Inflammatory macrophage treated with lipopolysaccharide for 1 hour (primary cell): ENCODE data around the gene SLC1A2.
A peak's percentile ranks its signal among the peaks of the same experiment; 100 is the strongest.

Experiments used
- DNase-seq, 2 donors: peaks; one replicate each; pipeline ENCODE4 v3.0.0-alpha.2; 2020 to 2022

The SLC1A2 gene

DNA sequence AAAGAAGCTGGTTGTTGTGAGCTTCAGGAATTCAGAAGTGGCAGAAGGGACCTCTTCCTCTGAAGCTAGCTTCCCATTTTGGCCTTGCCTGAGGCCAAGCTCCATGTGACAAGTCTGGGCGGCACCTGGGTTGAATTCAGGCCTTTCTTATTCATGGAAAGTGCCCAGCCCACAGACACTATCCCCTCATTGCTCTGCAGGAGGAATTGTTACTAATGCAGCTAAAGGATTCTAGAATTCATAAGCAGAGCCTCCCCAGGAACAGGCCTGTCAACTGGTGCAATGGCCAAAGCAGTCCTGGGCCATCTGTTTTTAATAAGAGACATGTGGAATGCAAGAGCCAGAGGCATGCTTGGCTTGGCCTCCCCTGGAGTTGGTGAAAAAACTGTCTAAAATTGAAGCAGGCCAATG, 71.4 kb downstream of the SLC1A2 start:
- no peak for DNase-seq

DNA sequence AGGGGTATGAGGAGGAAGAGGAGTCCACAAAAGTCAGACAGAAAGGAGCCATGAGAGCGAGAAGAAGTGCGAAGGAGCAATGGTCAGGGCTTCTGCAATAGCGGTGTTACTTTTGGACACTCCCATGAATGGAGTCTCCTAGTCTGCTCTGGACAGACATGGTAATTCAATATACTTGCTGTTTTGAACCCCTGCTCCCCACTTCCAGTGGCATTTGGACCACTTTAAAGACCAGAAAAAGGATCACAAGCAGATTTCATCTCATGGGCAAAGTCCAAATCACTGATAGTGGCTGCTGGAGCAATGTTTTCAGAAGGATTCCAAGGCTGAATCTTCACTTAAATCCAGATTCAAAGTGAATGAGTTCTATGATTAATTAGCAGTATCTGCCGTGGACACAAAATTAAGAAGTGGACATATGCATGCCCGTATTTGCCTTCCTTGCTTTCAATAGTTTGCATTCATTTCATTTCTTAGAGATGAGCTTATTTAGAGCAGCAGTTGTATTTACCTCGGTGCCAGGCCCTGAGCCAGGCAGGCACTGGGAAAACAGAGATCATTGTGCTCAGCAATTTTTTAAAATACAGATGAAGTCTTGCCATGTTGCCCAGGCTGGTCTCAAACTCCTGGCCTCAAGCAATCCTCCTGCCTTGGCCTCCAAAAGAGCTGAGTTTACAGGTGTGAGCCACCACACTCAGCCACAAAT, 72.0 kb downstream of the SLC1A2 start:
- DNase-seq: no peak

GRCh38 chr11:35346472-35347156, 72.7 kb downstream of the SLC1A2 start:
- no peak for DNase-seq

GRCh38 chr11:35344681-35345574, 74.4 kb downstream of the SLC1A2 start:
- DNase-seq: peak; percentile 87 to 94

- DNase-seq: no peak
These were observed 76.2 kb downstream of the SLC1A2 start for GRCh38 chr11:35343033-35343598.

DNA sequence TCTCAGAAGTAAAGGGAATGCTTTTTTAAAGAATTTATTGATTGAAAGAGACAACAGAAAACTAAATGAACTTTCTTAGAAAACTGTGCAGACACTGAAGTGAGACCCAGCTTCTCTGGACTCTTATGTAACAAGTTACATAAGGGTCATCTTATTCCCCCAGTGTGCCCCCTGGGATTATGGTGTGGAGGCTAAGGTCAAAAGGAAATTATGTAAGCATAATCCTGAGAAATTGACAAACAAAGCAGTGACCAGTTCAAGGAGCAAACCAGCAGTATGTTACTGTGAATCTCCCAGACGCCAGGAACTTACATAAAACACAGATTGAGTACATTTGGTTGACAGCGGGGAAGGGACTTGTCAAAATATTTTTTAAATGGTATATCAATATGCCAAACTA, 78.6 kb downstream of the SLC1A2 start:
- no peak for DNase-seq

DNA sequence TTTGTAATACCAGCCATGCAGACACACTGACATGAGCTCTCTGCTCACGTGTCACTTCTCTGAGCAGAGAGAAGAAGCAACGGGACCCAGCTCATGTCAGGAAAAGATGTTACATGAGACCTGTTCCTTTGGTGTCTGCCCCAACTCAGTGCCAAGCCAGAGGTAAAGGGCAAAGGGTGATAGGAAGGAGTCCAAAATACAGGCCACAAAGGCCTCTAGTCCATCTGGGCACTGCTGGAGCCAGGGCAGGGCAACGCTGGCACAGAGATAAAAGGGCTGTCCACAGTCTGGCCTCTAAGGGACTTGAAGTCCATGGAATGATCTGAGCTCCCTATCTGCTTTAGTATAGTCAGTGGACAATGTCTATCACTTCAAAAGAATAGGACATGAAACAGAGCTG, 79.3 kb downstream of the SLC1A2 start:
- DNase-seq: no peak

DNA sequence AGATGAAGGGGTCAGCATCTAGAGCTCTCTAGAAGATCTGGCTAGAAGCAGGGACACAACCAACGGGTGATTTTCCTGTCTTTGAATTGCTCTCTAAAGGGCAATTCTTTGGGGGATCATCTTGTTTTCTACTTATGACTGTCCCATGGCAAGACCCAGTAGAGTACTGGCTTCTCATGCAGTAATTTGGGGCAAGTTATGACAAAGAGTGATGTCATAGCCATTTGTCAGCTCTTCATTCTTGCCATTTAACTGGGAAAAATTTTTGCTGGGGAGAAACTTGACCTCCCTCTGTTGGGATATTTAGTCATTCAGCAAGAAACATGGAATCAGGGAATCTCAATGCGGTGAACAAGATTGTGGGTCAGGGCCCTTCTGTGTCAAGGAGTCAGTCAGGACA, 80.4 kb downstream of the SLC1A2 start:
- DNase-seq: no peak

- DNase-seq: no peak
These were observed 81.4 kb downstream of the SLC1A2 start for GRCh38 chr11:35337914-35338305.

DNA sequence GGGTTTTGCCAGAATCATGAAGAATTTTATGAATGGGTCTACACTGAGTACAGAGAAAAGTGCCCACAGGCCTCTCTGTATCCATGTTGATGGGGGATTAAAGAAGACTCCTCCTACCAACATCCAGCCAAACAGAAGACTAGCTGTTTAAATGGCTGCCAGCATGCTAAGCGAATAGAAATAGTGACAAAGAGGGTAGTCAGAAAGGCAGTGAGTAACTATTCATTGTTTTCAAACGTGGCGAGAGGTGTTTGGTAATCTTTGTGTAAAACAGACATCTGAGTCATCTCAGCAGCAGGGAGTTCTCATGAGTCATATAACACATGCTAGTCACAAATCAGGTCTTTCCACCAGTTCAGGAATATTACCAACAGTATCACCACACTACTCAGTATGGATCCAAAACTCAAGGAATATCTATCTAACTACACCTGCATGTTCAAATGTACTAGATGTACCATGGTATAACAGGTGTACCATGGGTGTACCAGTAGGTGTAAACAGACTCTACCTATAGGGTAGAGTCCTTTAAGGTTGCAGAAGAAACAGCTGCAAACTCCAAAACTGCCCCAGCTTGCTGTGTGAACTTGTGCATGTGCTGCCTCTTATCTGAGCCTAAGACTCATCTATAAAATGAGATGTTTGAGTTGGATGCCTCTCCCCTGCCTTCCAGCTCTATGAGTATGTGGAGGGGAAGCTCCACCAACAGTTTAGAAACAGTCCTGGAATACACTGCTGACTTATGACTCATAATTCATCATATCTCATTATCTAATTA, 82.0 kb downstream of the SLC1A2 start:
- peak; percentile 93 to 99 for DNase-seq

DNA sequence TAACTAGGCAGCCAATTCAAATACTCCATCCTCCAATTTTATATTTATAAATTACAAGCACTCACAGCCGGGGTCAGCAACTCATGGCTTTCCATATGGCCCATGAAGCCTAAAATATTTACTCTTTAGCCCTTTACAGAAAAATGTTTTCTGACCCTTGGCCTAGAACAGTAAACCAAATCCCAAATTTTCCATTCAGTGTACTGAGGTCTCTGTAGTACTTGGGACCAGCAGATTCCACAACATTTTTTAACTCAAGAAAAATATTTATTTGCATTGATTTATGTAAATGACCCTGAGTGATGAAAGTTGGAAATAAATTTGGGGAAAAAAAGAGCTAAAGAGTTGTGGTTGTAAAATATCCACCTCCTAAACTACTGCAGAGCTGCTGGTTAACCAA, 82.6 kb downstream of the SLC1A2 start:
- DNase-seq: no peak

DNA sequence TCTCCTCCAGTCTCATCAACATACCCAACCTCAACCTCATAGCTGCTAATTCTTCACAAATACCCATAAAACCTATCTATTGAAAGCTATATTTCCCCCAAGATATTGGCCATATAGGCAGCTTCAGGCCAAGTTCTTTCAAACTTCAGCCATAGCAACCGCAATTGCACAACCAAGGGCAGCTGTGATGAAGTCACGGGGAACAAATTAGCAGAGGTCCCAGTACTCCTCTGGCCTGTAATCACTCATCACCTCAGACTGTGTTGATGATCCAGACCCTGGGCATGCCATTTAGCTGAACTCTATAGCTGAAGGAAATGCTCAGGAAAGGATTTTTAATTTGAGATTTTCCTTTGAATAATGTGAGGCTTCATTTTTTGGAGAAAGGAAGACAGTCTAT, 84.1 kb downstream of the SLC1A2 start:
- DNase-seq: peak; percentile 55 to 66

GRCh38 chr11:35334385-35335090, 84.8 kb downstream of the SLC1A2 start:
- peak; percentile 68 to 88 for DNase-seq

DNA sequence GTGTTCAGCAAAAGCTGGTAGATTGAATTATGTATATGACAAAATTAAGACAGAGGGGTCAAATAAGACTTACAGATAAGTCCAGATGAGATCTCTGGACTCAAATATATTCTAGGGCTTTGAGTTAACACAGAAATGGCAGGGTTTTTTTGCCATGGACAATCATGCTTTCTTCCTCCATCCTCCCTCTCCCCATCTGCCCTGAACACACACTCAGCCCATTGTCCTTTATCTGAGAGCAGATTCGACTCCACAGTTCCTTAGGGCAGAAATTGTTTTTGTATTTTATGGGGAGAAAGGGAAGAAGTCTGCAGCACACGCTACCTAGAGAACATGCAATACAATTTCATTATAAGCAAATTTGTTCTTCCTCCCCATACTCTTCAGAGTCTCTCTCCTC, 86.8 kb downstream of the SLC1A2 start:
- DNase-seq: no peak

DNA sequence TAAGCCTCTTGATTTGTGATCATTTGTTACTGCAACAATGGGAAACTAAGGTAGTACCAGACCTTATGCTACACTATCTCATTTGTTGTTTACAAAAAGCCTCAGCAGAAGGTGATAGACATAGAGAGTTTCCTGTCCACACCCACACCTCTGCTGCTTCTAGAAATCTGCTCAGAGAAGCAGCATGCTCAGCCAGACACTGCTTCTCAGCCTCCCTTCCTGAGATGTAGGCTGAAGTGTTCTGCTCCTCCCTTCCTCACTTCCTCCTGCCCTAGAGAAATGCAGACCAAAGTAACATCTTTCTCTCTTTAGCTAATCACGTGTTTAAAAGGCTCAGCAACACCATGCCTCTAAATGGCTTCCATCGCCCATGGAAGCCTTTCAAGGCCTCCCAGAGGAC, 88.4 kb downstream of the SLC1A2 start:
- DNase-seq: no peak

DNA sequence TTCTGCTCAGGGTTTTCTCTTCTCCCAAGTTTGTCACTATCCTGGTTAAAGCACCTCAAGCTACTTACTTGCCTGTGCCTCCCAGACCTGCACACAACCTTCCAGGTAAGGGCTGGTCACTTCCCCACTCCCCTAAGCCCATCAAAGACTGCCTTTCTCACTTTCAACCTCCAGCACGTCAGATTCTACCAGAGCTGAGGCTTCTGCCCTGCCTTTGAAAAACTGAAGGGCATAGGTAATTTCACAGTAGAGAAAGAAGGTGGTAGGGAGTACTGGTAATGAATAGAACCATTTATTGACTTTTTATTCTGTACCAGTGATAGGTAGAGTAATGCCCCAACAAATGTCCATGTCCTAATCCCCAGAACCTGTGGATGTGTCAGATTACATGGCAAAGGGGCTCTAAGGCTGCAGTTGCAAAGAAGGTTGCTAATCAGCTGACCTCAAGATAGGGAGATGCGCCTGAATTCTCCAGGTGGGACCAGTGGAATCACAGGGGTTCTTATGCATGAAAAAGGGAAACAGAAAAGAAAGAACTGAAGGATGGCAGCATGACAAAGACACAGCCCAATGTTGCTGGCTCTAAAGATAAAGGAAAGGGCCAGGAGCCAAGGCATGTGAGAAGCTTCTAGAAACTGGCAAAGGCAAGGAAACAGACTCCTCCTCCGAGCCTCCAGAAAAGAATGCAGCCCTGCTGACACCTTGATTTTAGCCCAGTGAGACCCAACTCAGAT, 89.0 kb downstream of the SLC1A2 start:
- no peak for DNase-seq

DNA sequence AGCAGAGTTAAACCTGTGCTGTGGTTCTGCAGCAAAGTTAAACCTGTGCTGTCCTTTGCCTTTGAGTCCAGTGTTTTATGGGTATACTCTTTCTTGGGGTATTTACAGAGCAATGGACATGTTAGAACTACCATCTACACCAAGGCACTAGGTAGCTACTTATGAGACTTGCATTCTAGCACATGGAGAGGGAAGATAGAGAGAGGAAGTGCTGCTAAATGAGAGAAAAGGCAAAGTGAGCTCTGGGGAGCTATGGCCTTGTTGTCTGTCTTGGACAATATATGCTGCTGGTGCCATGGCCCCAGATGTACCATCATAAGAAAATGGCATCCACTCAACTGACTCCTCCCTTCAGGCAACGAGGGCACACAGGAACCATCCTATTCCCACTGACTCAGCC, 91.5 kb downstream of the SLC1A2 start:
- no peak for DNase-seq

DNA sequence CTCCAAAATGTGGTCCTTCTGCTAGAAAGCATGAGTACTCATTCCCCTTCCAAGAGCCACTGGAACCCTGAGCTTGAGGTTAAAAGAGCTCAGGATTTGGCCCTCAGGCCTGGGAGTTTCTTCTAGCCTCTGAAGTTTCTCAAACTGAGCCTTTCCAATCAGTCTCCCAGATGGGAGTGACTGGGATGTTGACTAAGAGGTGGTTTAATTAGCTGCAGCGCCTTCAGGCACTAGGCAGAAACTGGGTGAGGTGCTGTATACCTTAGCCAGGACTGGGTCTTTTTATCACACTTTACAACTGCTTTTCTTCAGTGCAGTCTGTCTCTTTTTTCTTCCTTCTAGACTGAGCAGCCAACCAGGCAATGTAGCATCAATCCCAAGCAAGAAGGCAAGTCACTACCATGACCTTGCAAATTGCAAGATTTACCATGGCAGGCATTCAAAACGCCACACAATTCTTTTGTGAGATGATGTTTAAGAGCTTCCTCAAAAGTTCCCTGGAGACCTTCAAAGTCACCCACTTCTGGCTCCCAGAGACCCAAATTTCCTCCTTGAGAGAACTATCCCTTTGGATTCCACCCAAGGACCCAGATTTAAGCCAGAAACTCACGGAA, 93.0 kb downstream of the SLC1A2 start:
- no peak for DNase-seq

DNA sequence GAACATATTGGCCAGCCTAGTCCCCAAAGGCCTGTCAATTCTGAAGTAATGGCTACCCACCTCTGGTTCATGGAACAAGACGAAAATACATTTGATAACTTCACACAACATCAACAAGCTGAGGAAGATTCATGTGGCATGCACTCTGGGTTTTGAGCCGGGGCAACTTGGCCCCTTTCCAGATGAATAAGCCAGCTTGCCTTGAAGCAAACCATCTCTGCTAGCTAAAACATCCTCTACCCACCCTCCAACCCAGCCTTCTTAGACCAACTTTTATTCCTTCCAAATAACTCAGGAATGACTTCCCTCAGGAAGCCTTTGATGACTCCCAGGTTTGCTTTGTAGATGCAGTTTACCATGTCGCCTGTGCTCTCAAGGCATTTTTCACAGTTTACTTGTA, 94.4 kb downstream of the SLC1A2 start:
- DNase-seq: no peak

DNA sequence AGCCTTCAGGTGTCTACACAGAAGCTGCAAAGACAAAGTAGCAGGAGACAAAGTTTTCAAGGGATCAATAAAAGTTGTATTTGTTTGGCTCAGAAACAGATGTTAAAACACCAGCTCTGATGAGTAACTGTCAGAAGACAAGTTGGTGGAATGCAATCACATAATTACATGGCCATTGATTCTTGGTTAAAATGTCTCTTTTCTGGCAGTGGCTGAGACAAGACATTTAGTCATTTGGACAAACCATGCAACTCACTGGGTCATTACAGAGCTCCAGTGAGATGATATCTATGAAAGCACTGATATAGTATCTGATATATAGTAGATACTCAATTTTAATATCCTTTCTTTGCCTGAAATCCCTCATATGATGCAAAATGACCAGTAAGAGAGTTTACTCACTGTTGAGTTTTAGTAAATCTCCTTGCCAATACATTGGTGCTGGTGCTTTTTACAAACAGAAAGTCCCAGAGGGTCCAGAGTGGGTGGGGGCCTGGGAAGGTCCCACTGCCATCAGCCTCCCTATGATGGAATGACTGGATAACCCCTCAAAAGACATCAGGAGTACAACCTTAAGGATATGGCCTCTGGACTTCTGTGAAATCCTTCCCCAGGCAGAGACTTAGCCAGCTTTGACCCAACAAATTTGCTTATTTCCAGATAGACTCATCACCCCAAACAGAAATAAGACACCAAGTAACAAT, 95.0 kb downstream of the SLC1A2 start:
- peak in 1 of 2 donors; percentile 51 for DNase-seq
